Measurements from ENCODE around the gene BRINP1. TPM values are rescaled to one million over a fixed set of nuclear protein-coding genes. Genes with fewer than 3 reads are reported as not detected.

Gene BRINP1
- total and polyA plus RNA-seq, 10 of the 15 experiments (the other 5 are each of a cell fraction or from before 2014, with no cell fraction given): not detected

GRCh38 chr9:119221276-119221675 is 148.0 kb downstream of the BRINP1 start:
- Histone ChIP-seq H3K27me3 (replicated peaks in 1 of 2; ENCODE audit: control insufficient read depth in 2 of 2, insufficient read depth in 2 of 2, low read length in 1 of 2) (no peaks in the 10 kb centered on the region), H3K4me1 (ENCODE audit: control insufficient read depth, insufficient read depth, low read length) (no peaks in the 10 kb centered on the region), H2AFZ (ENCODE audit: control insufficient read depth, low read depth, low read length) (no peak overlapping the region), H4K20me1 (ENCODE audit: control insufficient read depth, insufficient read depth) (no peaks in the 10 kb centered on the region), H3K79me2 (ENCODE audit: control insufficient read depth, insufficient read depth, low read length) (no peaks in the 10 kb centered on the region), H3K4me3 (no peak overlapping the region), H3K27ac (ENCODE audit: control insufficient read depth, insufficient read depth) (no peak overlapping the region), H3K9me3 (replicated peaks; ENCODE audit: control insufficient read depth, insufficient read depth, low read length) (no peaks in the 10 kb centered on the region), H3K9ac (ENCODE audit: control insufficient read depth, insufficient read depth, low read length) (no peak overlapping the region), H3K4me2 (ENCODE audit: control insufficient read depth, insufficient read depth) (no peak overlapping the region), H3K36me3 (ENCODE audit: control insufficient read depth in 2 of 2, insufficient read depth in 2 of 2, low read length in 1 of 2) (no peaks in the 10 kb centered on the region)
- ATAC-seq (no peak), FAIRE-seq (no peak), DNase-seq (ENCODE audit: low read depth, low spot score) (no peak)
- in situ Hi-C loops (cut with MboI) (no loop called here), intact Hi-C loops (cut with micrococcal nuclease; ENCODE audit: unreplicated experiment) (no loop called here)
- WGBS (ENCODE audit: insufficient coverage, insufficient replicate concordance, low lambda C conversion rate, missing lambda C conversion rate): 10% methylated on average over 4 of the region's 4 CpGs
- ChIA-PET POLR2A (no interaction called here), CTCF (interaction anchor here (1.2 to 1.5 kb wide), 2 partner anchors 16 to 69 kb away, joined by 3 read pairs; no protein-coding TSS in a partner anchor), SMC1A (ENCODE audit: uncharacterized antibody, unreplicated experiment) (no interaction called here), RAD21 (ENCODE audit: unreplicated experiment) (no interaction called here)
- BruUV-seq (replicated peaks): no TSS peak
- TF ChIP-seq POLR2AphosphoS2 (IDR thresholded peaks at IDR 0.05; ENCODE audit: low read depth, low read length): no peak
- no peak for TF ChIP-seq POU2F2 (IDR thresholded peaks at IDR 0.05; ENCODE audit: borderline replicate concordance, low read depth, low read length)
- no peak for TF ChIP-seq PRDM15 (CRISPR knock-in tag; IDR thresholded peaks at IDR 0.05)
- no peak for TF ChIP-seq ZBTB40 (IDR thresholded peaks at IDR 0.05; ENCODE audit: borderline replicate concordance)
- TF ChIP-seq ETV6 (conservative IDR thresholded peaks at IDR 0.05 in 1 of 2, IDR thresholded peaks at IDR 0.05 in 1 of 2; ENCODE audit: borderline replicate concordance in 1 of 2, low read depth in 1 of 2): no peak
- TF ChIP-seq ZBED1 (IDR thresholded peaks at IDR 0.05; ENCODE audit: borderline replicate concordance): no peak
- TF ChIP-seq CUX1 (IDR thresholded peaks at IDR 0.05; ENCODE audit: insufficient replicate concordance, low read depth, low read length): no peak
- TF ChIP-seq ZNF622 (IDR thresholded peaks at IDR 0.05): no peak
- no peak for TF ChIP-seq HDAC6 (IDR thresholded peaks at IDR 0.05; ENCODE audit: unreplicated experiment)
- no peak for TF ChIP-seq MAX (IDR thresholded peaks at IDR 0.05; ENCODE audit: low read depth, low read length)

All from GM12878 (cell line).